GM21825 (cell line): Measurements from ENCODE around the gene TMEM270.

Experiments
- ATAC-seq: cut with Tn5 transposase; IDR thresholded peaks from one replicate; pipeline ENCODE4 v1.9.1; 2021; ENCODE audit warnings: mild to moderate bottlenecking, moderate library complexity; ENCODE audit not compliant: unreplicated experiment

TMEM270 gene

DNA sequence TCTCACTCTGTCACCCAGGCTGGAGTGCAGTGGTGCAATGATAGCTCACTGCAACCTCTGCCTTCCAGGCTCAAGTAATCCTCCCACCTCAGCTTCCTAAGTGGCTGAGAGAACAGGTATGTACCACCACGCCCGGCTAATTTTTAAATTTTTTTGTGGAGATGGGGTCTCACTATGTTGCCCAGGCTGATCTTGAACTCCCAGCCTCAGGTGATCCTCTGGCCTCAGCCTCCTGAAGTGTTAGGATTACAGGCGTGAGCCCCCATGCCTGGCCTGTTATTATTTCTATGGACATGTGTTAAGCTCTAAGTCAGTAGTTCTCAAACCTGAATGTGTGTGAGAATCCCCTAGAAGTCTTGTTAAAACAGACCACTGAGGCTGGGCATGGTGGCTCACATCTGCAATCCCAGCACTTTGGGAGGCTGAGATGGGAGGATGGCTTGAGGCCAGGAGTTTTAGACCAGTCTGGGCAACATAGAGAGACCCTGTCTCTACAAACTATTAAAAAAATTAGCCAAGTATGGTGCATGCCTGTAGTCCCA, 24.5 kb downstream of the TMEM270 start:
- ATAC-seq = no peak

DNA sequence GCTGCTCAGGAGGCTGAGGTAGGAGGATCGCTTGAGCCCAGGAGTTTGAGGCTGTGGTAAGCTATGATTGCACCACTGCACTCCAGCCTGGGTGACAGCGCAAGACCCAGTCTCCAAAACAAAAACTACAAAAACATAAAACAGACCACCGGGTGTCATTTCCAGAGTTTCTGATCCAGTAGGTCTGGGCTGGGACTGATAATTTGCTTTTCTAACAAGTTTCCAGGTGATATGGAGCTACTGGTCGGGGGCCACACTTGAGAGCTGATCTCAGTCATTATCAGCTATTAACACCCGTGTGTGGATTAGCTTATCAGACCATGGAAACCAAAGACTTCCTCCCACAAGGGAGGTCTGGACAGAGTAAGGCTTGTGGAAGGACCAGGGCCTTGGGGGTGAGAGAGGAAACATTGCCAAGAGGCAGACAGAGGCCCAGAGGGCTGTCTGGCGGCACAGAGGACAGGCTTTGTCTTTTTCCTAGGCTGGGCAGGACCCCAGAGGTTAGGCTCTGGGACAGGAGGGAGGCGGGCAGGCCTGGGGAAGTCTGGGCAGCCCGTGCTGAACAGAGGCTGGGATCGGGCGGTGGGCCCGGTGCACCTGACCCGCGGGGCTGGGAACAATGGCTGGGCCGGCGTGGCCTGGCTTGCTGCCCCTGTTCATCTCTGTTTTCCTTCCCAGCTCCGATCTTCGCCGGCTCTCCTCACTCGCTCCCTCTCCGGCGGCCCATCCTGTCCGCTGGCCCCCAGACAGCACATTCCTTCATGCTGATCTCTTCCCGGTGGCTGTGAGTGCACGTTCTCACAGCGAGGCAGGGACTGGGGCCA, 25.2 kb downstream of the TMEM270 start:
- no peak for ATAC-seq

- no peak for ATAC-seq
These were observed 26.8 kb downstream of the TMEM270 start for GRCh38 chr7:73887762-73888161.

DNA sequence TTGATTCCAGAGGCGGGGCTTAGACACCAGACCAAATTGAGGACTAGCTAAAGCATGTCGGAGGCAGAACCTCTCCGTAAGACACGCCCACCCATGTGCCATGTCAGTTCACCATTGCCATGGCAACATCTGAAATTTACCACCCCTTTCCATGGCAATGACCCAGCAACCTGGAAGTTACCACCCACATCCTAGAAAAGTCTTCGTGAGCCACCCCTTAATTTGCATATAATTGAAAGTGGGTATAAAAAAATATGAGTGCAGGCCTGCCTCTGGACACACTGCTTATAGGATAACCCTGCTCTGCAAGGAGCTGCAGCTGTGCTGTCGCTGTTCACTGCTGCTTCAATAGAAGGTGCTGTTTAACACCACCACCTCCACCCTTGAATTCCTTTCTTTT, 28.0 kb downstream of the TMEM270 start:
- no peak for ATAC-seq

- no peak for ATAC-seq
These were observed 29.7 kb downstream of the TMEM270 start for GRCh38 chr7:73890555-73891147.

- no peak for ATAC-seq
These were observed 30.4 kb downstream of the TMEM270 start for GRCh38 chr7:73891178-73891885.

DNA sequence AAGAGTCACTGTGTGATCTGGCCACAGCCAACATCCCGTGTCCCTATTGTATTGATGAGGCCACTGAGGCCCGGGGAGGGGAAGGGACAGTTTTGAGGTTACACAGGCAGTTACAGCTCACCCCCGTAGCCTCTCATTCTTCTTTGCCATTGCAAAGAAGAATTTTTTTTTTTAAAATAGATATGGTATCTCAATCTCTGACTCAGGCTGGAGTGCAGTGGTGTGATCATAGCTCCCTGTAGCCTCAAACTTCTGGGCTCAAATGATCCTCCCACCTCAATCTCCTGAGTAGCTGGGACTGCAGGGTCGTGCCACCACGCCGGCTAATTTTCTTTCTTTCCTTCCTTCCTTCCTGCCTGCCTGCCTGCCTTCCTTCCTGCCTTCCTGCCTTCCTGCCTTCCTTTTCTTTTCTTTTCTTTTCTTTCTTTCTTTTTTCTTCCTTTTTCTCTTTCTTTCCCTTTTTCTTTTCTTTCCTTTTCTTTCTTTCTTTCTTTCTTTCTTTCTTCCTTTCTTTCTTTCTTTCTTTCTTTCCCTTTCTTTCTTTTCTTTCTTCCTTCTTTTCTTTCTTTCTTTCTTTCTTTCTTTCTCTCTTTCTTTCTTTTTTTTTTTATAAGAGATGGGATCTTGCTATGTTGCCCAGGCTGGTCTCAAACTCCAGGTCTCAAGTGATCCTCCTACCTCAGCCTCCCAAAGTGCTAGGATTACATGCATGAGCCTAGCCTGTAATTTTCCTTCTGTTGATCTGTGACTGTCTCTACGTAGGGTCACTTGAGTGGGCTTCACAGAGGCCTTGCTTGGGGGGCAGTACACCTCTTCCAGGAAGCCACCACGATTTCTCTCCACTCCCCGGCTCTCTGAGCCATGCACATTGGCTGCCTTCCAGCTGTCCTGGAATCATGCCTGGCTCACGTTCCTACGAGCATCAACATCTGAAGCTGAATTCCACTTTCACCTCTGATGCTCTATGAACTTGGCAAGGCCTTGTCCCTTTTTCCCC, 31.3 kb downstream of the TMEM270 start:
- no peak for ATAC-seq

- ATAC-seq = no peak
These were observed 32.6 kb downstream of the TMEM270 start for GRCh38 chr7:73893342-73894101.

DNA sequence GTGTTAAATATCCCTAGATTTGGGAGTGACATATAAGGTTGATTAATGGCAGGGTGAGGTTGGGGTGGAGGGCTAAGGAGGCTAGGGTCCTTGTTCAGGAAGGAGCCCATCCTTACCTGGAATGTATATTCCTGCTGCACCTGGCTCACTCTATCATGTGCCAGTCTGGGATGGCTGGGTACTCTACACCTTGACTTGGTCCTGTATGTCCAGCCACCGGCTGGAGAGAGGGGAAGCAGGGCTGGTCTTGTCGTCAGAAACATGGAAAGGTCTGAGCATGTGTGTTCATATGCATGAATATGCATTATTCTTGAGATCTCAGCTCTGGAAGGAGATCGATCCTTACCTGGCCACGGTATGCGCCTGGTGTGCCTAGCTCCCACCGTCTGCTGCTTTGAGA, 33.2 kb downstream of the TMEM270 start:
- ATAC-seq = no peak

DNA sequence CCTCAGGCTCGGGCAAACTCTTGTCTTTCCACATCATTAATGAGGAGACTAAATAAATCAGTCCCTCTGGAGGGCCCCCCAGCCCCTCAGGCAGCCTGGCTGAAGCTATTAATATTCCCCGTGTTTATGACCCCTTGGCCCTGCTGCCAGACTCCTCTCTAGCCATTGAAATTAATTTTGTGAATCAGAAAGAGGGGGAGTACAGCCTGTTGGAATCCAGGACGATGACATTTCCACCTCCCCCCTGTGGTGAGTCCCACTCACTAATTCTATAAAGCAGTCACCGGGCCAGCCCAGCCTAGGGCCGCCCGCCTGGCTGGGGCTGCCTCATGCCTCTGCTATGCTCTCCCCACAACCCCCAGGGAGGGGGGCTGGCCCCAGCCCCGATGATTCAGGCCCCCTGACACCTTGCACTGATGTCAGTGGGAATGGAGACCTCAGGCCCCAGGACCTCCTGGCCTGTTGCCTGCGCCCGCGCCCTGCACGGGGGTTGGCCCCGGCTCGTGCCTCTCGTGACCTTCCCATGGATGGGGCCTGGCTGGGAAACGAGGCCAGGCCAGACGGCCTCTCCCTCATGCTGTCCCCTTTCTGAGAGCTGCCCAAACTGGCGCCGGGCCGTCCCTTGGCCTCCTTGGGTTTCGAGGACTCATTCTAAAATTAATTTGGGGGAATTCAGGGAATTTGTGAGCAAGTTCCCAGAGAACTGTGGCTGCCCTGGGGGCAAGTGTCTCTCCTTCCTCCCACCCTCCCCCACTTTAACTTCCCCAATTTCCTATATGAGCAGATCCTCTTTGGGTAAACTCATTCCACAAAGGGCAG, 34.0 kb downstream of the TMEM270 start:
- ATAC-seq = no peak

GRCh38 chr7:73895626-73896025, 34.7 kb downstream of the TMEM270 start:
- ATAC-seq = no peak

- ATAC-seq = no peak
These were observed 35.5 kb downstream of the TMEM270 start for GRCh38 chr7:73896454-73896853.

DNA sequence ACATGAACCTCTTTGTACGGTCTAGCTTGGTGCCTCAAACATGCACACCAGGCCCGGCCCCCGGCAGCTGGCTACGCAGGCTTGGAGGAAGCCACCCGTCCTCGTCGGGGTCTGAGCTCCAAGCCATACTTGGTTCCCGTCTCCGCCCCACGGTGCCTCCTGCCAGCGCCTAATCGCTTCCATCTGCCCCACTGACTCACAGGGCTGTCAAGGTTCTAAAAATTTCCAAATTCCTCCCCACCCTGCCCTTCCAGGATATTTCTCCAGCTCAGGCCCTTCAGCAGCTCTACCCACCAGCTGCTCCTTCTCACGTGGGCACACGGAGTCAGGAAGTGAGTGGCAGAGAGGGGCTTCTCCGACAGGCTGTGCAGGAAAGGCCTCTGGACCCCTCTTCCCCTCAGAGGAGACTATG, 38.8 kb downstream of the TMEM270 start:
- ATAC-seq = no peak

DNA sequence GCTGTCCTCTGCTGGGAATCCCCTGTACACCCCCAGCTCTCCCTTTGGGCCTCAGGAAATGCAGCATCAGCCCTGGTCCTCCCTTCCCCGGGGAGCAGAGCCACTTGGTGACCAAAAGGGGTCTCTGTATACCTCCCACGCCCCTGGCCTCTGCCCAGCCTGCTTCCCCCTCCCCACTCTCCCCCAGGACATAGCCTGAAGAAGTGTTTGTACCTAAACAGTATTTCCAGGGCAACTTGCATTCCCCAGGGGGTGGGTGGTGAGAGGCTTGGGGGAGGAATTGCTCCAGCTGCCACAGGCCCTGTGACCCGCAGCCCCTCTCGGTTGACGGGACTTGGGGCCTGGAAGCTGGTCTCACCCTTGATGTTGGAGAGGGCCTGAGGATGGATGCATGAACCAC, 39.3 kb downstream of the TMEM270 start:
- ATAC-seq = no peak

DNA sequence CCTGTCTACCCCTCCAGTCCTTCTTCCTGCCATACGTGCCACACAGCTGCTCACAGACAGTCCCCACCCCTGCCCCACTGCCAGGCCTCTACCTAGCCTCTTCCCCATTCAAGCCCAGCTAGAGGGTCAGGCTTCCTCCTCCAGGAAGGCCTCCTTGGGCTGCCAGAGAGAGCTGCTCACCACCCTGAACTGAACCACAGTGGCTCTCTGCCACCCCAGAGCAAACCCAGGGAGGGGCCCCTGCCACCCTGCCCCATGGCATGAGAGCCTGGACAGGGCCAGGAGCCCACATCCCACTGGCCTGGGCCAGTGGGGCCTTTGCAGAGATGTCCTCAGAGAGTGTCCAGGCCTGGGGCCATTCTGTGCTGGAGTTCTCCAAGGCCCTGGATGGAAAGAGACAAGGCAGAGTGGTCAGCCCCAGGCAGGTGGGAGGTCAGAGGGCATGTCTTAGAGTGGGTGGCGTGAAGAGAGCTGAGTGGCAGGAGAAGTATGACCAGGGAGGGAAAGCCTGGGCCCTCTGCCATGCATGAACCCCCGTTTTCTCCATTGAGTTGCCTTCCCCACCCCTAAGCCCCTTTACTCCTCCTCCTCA, 40.4 kb downstream of the TMEM270 start:
- ATAC-seq = no peak

- no peak for ATAC-seq
These were observed 41.1 kb downstream of the TMEM270 start for GRCh38 chr7:73901823-73902597.

- ATAC-seq = no peak
These were observed 42.6 kb downstream of the TMEM270 start for GRCh38 chr7:73903321-73904218.
